GM23338 (cell line): ENCODE measurements around the gene KRT2. TPM values are rescaled to one million over a fixed set of nuclear protein-coding genes. Genes with fewer than 3 reads are reported as not detected.

ENCODE experiments used
- ATAC-seq: fragments of 200-7000 bp; cut with Tn5 transposase; 3 replicates; pipeline ENCODE4 v1.9.1; 2020
- DNase-seq: peaks from one replicate; pipeline ENCODE4 v3.0.0-alpha.2; 2015; ENCODE audit warnings: low spot score
- H2AFZ ChIP-seq: fragments of 200-600 bp; sonication (generic); 2 replicates; pipeline ENCODE4 v1.8.0; 2016; ENCODE audit warnings: antibody characterized with exemption, mild to moderate bottlenecking, moderate library complexity
- H3F3A ChIP-seq: fragments of 200-600 bp; sonication (generic); replicated peaks from 2 replicates; pipeline ENCODE4 v1.8.0; 2017; ENCODE audit warnings: antibody characterized with exemption, mixed run types, low read depth
- H3K27ac ChIP-seq: fragments of 200-600 bp; sonication (generic); 2 replicates; pipeline ENCODE4 v1.6.1; 2016; ENCODE audit warnings: low read depth
- H3K27me3 ChIP-seq: fragments of 200-600 bp; sonication (generic); 2 replicates; pipeline ENCODE4 v1.8.0; 2016; ENCODE audit warnings: mild to moderate bottlenecking, mixed run types, moderate library complexity; ENCODE audit not compliant: insufficient read depth
- H3K36me3 ChIP-seq: fragments of 200-600 bp; sonication (generic); 2 replicates; pipeline ENCODE4 v1.8.0; 2016; ENCODE audit warnings: mild to moderate bottlenecking; ENCODE audit not compliant: insufficient read depth
- H3K4me1 ChIP-seq: fragments of 200-600 bp; sonication (generic); 2 replicates; pipeline ENCODE4 v1.8.0; 2016; ENCODE audit warnings: mild to moderate bottlenecking, moderate library complexity; ENCODE audit not compliant: insufficient read depth
- H3K4me2 ChIP-seq: fragments of 200-600 bp; sonication (generic); 2 replicates; pipeline ENCODE4 v1.7.1; 2017; ENCODE audit warnings: mixed run types
- H3K4me3 ChIP-seq: fragments of 200-600 bp; sonication (generic); 2 replicates; pipeline ENCODE4 v1.6.1; 2016; ENCODE audit warnings: mixed run types
- H3K79me2 ChIP-seq: fragments of 200-600 bp; sonication (generic); replicated peaks from 2 replicates; pipeline ENCODE4 v1.8.0; 2017; ENCODE audit warnings: mild to moderate bottlenecking; ENCODE audit not compliant: insufficient read depth
- H3K9me2 ChIP-seq: fragments of 200-600 bp; sonication (generic); 2 replicates; pipeline ENCODE4 v1.8.0; 2017; ENCODE audit not compliant: insufficient read depth
- H4K20me1 ChIP-seq: fragments of 200-600 bp; sonication (generic); replicated peaks from 2 replicates; pipeline ENCODE4 v1.8.0; 2017; ENCODE audit warnings: mild to moderate bottlenecking; ENCODE audit not compliant: insufficient read depth
- H3K27ac Mint-ChIP-seq: 2 replicates; pipeline ENCODE4 v1.8.0; 2020; ENCODE audit warnings: inconsistent platforms, mild to moderate bottlenecking, moderate library complexity, mixed read lengths
- H3K27me3 Mint-ChIP-seq: 3 replicates; pipeline ENCODE4 v1.8.0; 2022; ENCODE audit warnings: low read depth, mild to moderate bottlenecking, moderate library complexity, mixed read lengths, inconsistent platforms; ENCODE audit not compliant: insufficient read depth, poor library complexity
- H3K36me3 Mint-ChIP-seq: 3 replicates; pipeline ENCODE4 v1.8.0; 2021; ENCODE audit warnings: low read depth, mild to moderate bottlenecking, inconsistent platforms, moderate library complexity, mixed read lengths
- H3K4me1 Mint-ChIP-seq: 3 replicates; pipeline ENCODE4 v1.8.0; 2020; ENCODE audit warnings: mild to moderate bottlenecking, inconsistent platforms, mixed read lengths
- H3K4me3 Mint-ChIP-seq: 3 replicates; pipeline ENCODE4 v1.8.0; 2021; ENCODE audit warnings: moderate library complexity, mild to moderate bottlenecking, inconsistent platforms, mixed read lengths
- H3K9me3 Mint-ChIP-seq: 3 replicates; pipeline ENCODE4 v1.8.0; 2020; ENCODE audit warnings: moderate library complexity, mild to moderate bottlenecking, inconsistent platforms, mixed read lengths
- EZH2 ChIP-seq: fragments of 200-600 bp; sonication (generic); IDR thresholded peaks from one replicate; pipeline ENCODE4 v1.8.0; 2017; ENCODE audit warnings: antibody characterized with exemption, mild to moderate bottlenecking, low read depth; ENCODE audit not compliant: unreplicated experiment
- JUNB ChIP-seq: IDR thresholded peaks from one replicate; pipeline ENCODE4 v1.6.1; 2016; ENCODE audit warnings: antibody characterized with exemption; ENCODE audit not compliant: unreplicated experiment
- NANOG ChIP-seq: IDR thresholded peaks from 2 replicates; pipeline ENCODE4 v1.6.1; 2016; ENCODE audit warnings: antibody characterized with exemption, borderline replicate concordance
- polyA plus RNA-seq: library from polyadenylated mRNA; unstranded; fragments of >200 nt; fragmentation: Nextera tagmentation; extraction: Ambion mirVana; gene quantifications from 2 replicates; pipeline ENCODE4 v1.2.1, GENCODE V29; 2016
- total RNA-seq: library from RNA; depleted of rRNA; stranded (reverse); fragments of >200 nt; shearing (Covaris generic); gene quantifications from 2 replicates; pipeline ENCODE4 v1.2.3, GENCODE V29; 2014
- TF ChIP-seq, protein P1 (sequence below): IDR thresholded peaks from one replicate; pipeline ENCODE4 v1.6.1; 2018; ENCODE audit warnings: antibody characterized with exemption; ENCODE audit not compliant: unreplicated experiment
- TF ChIP-seq, protein P2 (sequence below): fragments of 250-450 bp; sonication (Bioruptor Pico); IDR thresholded peaks from 2 replicates; pipeline ENCODE4 v1.5.0; 2020; ENCODE audit warnings: mild to moderate bottlenecking, moderate library complexity

Gene KRT2
- total and polyA plus RNA-seq, 2 experiments from 2014 or later, result not detected

DNA sequence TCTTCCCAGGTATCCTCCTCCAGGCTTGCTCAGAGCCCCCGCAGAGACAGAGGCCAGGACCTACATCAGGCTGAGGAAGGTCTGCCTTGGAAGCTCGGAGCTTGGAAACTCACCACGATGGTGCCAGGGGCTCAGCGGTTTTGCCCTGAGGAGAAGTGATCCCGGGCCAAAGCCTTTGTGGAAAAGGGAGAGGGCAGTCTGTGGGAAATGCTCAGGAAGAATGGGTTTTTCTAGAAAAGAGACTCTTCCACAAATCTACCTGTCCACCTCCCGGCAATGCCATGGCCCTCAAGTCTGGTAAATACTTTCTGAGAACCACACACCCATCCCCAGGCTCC lies 8.0 kb downstream of the KRT2 start:
- Histone ChIP-seq H3K27me3 (no peaks in the 10 kb centered on the region), H3K4me3 (no peak overlapping the region), H3K79me2 (no peaks in the 10 kb centered on the region), H3K9me2 (no peaks in the 10 kb centered on the region), H2AFZ (no peak overlapping the region), H4K20me1 (no peaks in the 10 kb centered on the region), H3K4me2 (no peak overlapping the region), H3F3A (no peaks in the 10 kb centered on the region), H3K4me1 (no peaks in the 10 kb centered on the region), H3K36me3 (no peaks in the 10 kb centered on the region), H3K27ac (no peak overlapping the region)
- H3K4me3 Mint-ChIP-seq, result no peak overlapping the region
- TF ChIP-seq EZH2 (no peak), JUNB (no peak), NANOG (no peak)
- TF ChIP-seq, protein P1, sequence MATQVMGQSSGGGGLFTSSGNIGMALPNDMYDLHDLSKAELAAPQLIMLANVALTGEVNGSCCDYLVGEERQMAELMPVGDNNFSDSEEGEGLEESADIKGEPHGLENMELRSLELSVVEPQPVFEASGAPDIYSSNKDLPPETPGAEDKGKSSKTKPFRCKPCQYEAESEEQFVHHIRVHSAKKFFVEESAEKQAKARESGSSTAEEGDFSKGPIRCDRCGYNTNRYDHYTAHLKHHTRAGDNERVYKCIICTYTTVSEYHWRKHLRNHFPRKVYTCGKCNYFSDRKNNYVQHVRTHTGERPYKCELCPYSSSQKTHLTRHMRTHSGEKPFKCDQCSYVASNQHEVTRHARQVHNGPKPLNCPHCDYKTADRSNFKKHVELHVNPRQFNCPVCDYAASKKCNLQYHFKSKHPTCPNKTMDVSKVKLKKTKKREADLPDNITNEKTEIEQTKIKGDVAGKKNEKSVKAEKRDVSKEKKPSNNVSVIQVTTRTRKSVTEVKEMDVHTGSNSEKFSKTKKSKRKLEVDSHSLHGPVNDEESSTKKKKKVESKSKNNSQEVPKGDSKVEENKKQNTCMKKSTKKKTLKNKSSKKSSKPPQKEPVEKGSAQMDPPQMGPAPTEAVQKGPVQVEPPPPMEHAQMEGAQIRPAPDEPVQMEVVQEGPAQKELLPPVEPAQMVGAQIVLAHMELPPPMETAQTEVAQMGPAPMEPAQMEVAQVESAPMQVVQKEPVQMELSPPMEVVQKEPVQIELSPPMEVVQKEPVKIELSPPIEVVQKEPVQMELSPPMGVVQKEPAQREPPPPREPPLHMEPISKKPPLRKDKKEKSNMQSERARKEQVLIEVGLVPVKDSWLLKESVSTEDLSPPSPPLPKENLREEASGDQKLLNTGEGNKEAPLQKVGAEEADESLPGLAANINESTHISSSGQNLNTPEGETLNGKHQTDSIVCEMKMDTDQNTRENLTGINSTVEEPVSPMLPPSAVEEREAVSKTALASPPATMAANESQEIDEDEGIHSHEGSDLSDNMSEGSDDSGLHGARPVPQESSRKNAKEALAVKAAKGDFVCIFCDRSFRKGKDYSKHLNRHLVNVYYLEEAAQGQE, result no peak
- TF ChIP-seq, protein P2, sequence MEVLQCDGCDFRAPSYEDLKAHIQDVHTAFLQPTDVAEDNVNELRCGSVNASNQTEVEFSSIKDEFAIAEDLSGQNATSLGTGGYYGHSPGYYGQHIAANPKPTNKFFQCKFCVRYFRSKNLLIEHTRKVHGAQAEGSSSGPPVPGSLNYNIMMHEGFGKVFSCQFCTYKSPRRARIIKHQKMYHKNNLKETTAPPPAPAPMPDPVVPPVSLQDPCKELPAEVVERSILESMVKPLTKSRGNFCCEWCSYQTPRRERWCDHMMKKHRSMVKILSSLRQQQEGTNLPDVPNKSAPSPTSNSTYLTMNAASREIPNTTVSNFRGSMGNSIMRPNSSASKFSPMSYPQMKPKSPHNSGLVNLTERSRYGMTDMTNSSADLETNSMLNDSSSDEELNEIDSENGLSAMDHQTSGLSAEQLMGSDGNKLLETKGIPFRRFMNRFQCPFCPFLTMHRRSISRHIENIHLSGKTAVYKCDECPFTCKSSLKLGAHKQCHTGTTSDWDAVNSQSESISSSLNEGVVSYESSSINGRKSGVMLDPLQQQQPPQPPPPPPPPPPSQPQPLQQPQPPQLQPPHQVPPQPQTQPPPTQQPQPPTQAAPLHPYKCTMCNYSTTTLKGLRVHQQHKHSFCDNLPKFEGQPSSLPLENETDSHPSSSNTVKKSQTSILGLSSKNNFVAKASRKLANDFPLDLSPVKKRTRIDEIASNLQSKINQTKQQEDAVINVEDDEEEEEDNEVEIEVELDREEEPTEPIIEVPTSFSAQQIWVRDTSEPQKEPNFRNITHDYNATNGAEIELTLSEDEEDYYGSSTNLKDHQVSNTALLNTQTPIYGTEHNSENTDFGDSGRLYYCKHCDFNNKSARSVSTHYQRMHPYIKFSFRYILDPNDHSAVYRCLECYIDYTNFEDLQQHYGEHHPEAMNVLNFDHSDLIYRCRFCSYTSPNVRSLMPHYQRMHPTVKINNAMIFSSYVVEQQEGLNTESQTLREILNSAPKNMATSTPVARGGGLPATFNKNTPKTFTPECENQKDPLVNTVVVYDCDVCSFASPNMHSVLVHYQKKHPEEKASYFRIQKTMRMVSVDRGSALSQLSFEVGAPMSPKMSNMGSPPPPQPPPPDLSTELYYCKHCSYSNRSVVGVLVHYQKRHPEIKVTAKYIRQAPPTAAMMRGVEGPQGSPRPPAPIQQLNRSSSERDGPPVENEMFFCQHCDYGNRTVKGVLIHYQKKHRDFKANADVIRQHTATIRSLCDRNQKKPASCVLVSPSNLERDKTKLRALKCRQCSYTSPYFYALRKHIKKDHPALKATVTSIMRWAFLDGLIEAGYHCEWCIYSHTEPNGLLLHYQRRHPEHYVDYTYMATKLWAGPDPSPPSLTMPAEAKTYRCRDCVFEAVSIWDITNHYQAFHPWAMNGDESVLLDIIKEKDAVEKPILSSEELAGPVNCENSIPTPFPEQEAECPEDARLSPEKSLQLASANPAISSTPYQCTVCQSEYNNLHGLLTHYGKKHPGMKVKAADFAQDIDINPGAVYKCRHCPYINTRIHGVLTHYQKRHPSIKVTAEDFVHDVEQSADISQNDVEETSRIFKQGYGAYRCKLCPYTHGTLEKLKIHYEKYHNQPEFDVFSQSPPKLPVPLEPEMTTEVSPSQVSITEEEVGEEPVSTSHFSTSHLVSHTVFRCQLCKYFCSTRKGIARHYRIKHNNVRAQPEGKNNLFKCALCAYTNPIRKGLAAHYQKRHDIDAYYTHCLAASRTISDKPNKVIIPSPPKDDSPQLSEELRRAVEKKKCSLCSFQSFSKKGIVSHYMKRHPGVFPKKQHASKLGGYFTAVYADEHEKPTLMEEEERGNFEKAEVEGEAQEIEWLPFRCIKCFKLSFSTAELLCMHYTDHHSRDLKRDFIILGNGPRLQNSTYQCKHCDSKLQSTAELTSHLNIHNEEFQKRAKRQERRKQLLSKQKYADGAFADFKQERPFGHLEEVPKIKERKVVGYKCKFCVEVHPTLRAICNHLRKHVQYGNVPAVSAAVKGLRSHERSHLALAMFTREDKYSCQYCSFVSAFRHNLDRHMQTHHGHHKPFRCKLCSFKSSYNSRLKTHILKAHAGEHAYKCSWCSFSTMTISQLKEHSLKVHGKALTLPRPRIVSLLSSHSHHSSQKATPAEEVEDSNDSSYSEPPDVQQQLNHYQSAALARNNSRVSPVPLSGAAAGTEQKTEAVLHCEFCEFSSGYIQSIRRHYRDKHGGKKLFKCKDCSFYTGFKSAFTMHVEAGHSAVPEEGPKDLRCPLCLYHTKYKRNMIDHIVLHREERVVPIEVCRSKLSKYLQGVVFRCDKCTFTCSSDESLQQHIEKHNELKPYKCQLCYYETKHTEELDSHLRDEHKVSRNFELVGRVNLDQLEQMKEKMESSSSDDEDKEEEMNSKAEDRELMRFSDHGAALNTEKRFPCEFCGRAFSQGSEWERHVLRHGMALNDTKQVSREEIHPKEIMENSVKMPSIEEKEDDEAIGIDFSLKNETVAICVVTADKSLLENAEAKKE (CRISPR knock-in tag), result no peak
- no peaks in the 10 kb centered on the region for H3K4me1 Mint-ChIP-seq
- H3K27ac Mint-ChIP-seq, result no peak overlapping the region
- no peaks in the 10 kb centered on the region for H3K27me3 Mint-ChIP-seq
- H3K36me3 Mint-ChIP-seq, result no peaks in the 10 kb centered on the region
- no peak for DNase-seq
- ATAC-seq, result no peak
- no peaks in the 10 kb centered on the region for H3K9me3 Mint-ChIP-seq
